ENCODE results near the gene CYP11A1. TPM values are rescaled to one million over a fixed set of nuclear protein-coding genes. Genes with fewer than 3 reads are reported as not detected.

The CYP11A1 gene
- total RNA-seq, 2 donors from 2014 or later, result not detected

GRCh38 chr15:74377831-74378766 lies 10.7 kb upstream of the CYP11A1 start:
- Mint-ChIP-seq H3K27ac (peak overlapping the region; percentile 71), H3K9me3 (no peaks in the 10 kb centered on the region), H3K36me3 (ENCODE audit: low read depth) (no peaks in the 10 kb centered on the region), H3K27me3 (no peaks in the 10 kb centered on the region), H3K4me1 (peaks cover 26% of the 10 kb centered on the region), H3K4me3 (peak overlapping the region; percentile 62)
- ATAC-seq (replicated peaks), result no peak

GRCh38 chr15:74376825-74377581 lies 9.6 kb upstream of the CYP11A1 start:
- H3K27ac Mint-ChIP-seq, result no peak overlapping the region
- no peaks in the 10 kb centered on the region for H3K9me3 Mint-ChIP-seq
- ATAC-seq (replicated peaks), result no peak
- H3K4me1 Mint-ChIP-seq, result peaks cover 19% of the 10 kb centered on the region
- H3K36me3 Mint-ChIP-seq (ENCODE audit: low read depth), result no peaks in the 10 kb centered on the region
- H3K27me3 Mint-ChIP-seq, result no peaks in the 10 kb centered on the region
- no peak overlapping the region for H3K4me3 Mint-ChIP-seq

GRCh38 chr15:74376226-74376625 lies 8.8 kb upstream of the CYP11A1 start:
- Mint-ChIP-seq H3K4me3 (no peak overlapping the region), H3K27me3 (no peaks in the 10 kb centered on the region), H3K27ac (no peak overlapping the region), H3K9me3 (no peaks in the 10 kb centered on the region), H3K4me1 (peaks cover 19% of the 10 kb centered on the region), H3K36me3 (ENCODE audit: low read depth) (no peaks in the 10 kb centered on the region)
- no peak for ATAC-seq (replicated peaks)

GRCh38 chr15:74375303-74375693 lies 7.9 kb upstream of the CYP11A1 start:
- peak; percentile 18 for ATAC-seq (replicated peaks)
- Mint-ChIP-seq H3K4me1 (peaks cover 19% of the 10 kb centered on the region), H3K27me3 (peaks cover 2% of the 10 kb centered on the region), H3K27ac (no peak overlapping the region), H3K36me3 (ENCODE audit: low read depth) (no peaks in the 10 kb centered on the region), H3K4me3 (peak overlapping the region; percentile 80), H3K9me3 (no peaks in the 10 kb centered on the region)

GRCh38 chr15:74374648-74375302 lies 7.3 kb upstream of the CYP11A1 start:
- Mint-ChIP-seq H3K27ac (no peak overlapping the region), H3K4me1 (peaks cover 19% of the 10 kb centered on the region), H3K9me3 (no peaks in the 10 kb centered on the region), H3K36me3 (ENCODE audit: low read depth) (no peaks in the 10 kb centered on the region), H3K4me3 (peak overlapping the region; percentile 80), H3K27me3 (peaks cover 5% of the 10 kb centered on the region)
- no peak for ATAC-seq (replicated peaks)

GRCh38 chr15:74373731-74374647 lies 6.5 kb upstream of the CYP11A1 start:
- H3K27me3 Mint-ChIP-seq, result peaks cover 6% of the 10 kb centered on the region
- H3K4me1 Mint-ChIP-seq, result peaks cover 17% of the 10 kb centered on the region
- no peaks in the 10 kb centered on the region for H3K36me3 Mint-ChIP-seq (ENCODE audit: low read depth)
- H3K4me3 Mint-ChIP-seq, result peak overlapping the region; percentile 80
- no peaks in the 10 kb centered on the region for H3K9me3 Mint-ChIP-seq
- peak; percentile 94 for ATAC-seq (replicated peaks)
- peak overlapping the region; percentile 52 for H3K27ac Mint-ChIP-seq

GRCh38 chr15:74373056-74373650 lies 5.7 kb upstream of the CYP11A1 start:
- no peak for ATAC-seq (replicated peaks)
- peak overlapping the region; percentile 80 for H3K4me3 Mint-ChIP-seq
- no peaks in the 10 kb centered on the region for H3K36me3 Mint-ChIP-seq (ENCODE audit: low read depth)
- peaks cover 12% of the 10 kb centered on the region for H3K4me1 Mint-ChIP-seq
- peak overlapping the region; percentile 52 for H3K27ac Mint-ChIP-seq
- H3K9me3 Mint-ChIP-seq, result no peaks in the 10 kb centered on the region
- peaks cover 9% of the 10 kb centered on the region for H3K27me3 Mint-ChIP-seq

- no peaks in the 10 kb centered on the region for H3K36me3 Mint-ChIP-seq (ENCODE audit: low read depth)
- H3K9me3 Mint-ChIP-seq, result no peaks in the 10 kb centered on the region
- H3K4me3 Mint-ChIP-seq, result no peak overlapping the region
- no peak for ATAC-seq (replicated peaks)
- no peak overlapping the region for H3K27ac Mint-ChIP-seq
- peaks cover 12% of the 10 kb centered on the region for H3K4me1 Mint-ChIP-seq
- peaks cover 14% of the 10 kb centered on the region for H3K27me3 Mint-ChIP-seq
Measured at GRCh38 chr15:74370471-74370870, 3.0 kb upstream of the CYP11A1 start.

GRCh38 chr15:74369756-74370155 lies 2.3 kb upstream of the CYP11A1 start:
- Mint-ChIP-seq H3K9me3 (no peaks in the 10 kb centered on the region), H3K4me1 (peaks cover 7% of the 10 kb centered on the region), H3K27me3 (peaks cover 18% of the 10 kb centered on the region)

GRCh38 chr15:74369084-74369745 lies 1.8 kb upstream of the CYP11A1 start:
- H3K27ac Mint-ChIP-seq, result no peak overlapping the region
- no peak overlapping the region for H3K4me3 Mint-ChIP-seq
- peaks cover 4% of the 10 kb centered on the region for H3K4me1 Mint-ChIP-seq
- H3K9me3 Mint-ChIP-seq, result no peaks in the 10 kb centered on the region
- ATAC-seq (replicated peaks), result no peak
- peaks cover 21% of the 10 kb centered on the region for H3K27me3 Mint-ChIP-seq
- H3K36me3 Mint-ChIP-seq (ENCODE audit: low read depth), result no peaks in the 10 kb centered on the region

More at GRCh38 chr15:74369756-74370155, 2.3 kb upstream of the CYP11A1 start:
- Mint-ChIP-seq H3K36me3 (ENCODE audit: low read depth) (no peaks in the 10 kb centered on the region), H3K4me3 (no peak overlapping the region), H3K27ac (no peak overlapping the region)
- ATAC-seq (replicated peaks), result no peak

GRCh38 chr15:74368121-74368520 lies 675 bp upstream of the CYP11A1 start:
- ATAC-seq (replicated peaks), result no peak
- no peaks in the 10 kb centered on the region for H3K4me1 Mint-ChIP-seq
- H3K27ac Mint-ChIP-seq, result no peak overlapping the region
- no peaks in the 10 kb centered on the region for H3K36me3 Mint-ChIP-seq (ENCODE audit: low read depth)
- no peak overlapping the region for H3K4me3 Mint-ChIP-seq
- H3K27me3 Mint-ChIP-seq, result peaks cover 24% of the 10 kb centered on the region
- no peaks in the 10 kb centered on the region for H3K9me3 Mint-ChIP-seq

GRCh38 chr15:74365598-74366445 lies 1.6 kb downstream of the CYP11A1 start:
- Mint-ChIP-seq H3K36me3 (ENCODE audit: low read depth) (no peaks in the 10 kb centered on the region), H3K4me1 (no peaks in the 10 kb centered on the region), H3K9me3 (no peaks in the 10 kb centered on the region), H3K27me3 (peaks cover 24% of the 10 kb centered on the region), H3K27ac (no peak overlapping the region), H3K4me3 (peak overlapping the region; percentile 48)
- ATAC-seq (replicated peaks), result peak; percentile 43
